ENCODE measurements around the gene MYO6. TPM values are rescaled to one million over a fixed set of nuclear protein-coding genes. Genes with fewer than 3 reads are reported as not detected.
A peak's percentile ranks its signal among the peaks of the same experiment; 100 is the strongest.

MYO6 gene
- total RNA-seq, 1 donor from 2014 or later, result 66.2 TPM

DNA sequence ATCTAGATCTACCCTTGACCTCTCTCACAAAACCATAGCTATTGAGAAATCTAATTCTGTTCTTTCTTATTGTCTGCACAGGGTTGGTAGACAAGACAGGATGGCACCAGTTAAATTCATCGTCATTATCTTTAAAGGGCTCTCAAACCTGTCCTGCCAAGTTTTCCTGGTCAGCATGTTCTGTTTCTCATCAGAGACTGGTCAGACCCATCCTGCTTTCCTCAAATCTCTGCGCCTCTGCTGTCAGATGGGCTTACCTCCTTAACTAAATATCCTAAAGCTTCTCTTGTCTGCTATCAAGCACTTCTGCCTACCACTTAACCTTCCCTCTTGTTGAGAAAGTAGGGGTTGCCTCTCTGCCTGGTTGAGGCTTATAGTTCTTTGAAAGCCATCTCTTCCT is 125.2 kb downstream of the MYO6 start:
- Histone ChIP-seq H3K9me3 (no peaks in the 10 kb centered on the region), H3K4me1 (no peaks in the 10 kb centered on the region), H3K27ac (no peak overlapping the region), H3K36me3 (peaks cover 30% of the 10 kb centered on the region), H3K4me3 (no peak overlapping the region), H3K27me3 (no peaks in the 10 kb centered on the region)
- intact Hi-C loops (cut with DNase I), result no loop called here
- DNase-seq (no peak), ATAC-seq (no peak)
- TF ChIP-seq, protein P1, sequence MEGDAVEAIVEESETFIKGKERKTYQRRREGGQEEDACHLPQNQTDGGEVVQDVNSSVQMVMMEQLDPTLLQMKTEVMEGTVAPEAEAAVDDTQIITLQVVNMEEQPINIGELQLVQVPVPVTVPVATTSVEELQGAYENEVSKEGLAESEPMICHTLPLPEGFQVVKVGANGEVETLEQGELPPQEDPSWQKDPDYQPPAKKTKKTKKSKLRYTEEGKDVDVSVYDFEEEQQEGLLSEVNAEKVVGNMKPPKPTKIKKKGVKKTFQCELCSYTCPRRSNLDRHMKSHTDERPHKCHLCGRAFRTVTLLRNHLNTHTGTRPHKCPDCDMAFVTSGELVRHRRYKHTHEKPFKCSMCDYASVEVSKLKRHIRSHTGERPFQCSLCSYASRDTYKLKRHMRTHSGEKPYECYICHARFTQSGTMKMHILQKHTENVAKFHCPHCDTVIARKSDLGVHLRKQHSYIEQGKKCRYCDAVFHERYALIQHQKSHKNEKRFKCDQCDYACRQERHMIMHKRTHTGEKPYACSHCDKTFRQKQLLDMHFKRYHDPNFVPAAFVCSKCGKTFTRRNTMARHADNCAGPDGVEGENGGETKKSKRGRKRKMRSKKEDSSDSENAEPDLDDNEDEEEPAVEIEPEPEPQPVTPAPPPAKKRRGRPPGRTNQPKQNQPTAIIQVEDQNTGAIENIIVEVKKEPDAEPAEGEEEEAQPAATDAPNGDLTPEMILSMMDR (IDR thresholded peaks at IDR 0.05), result no peak

DNA sequence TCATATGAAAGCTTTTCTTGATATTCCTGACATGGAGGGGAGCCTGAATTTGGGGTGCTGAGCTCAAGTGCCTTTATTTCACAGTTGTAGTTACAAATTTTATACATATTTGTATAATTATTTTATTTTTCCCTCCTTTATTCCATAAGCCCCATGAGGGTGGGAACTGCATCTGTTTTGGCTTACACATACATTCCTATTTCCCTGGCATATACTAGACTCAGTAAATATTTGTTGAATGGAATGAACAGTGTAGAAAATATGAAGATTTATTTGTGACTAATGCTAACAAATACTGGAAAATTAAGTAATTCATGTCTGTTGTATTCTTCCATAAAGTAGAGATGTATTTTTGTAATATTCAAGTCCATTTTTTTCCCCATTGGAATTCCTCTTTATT is 127.1 kb downstream of the MYO6 start:
- H3K27ac ChIP-seq, result no peak overlapping the region
- ATAC-seq (no peak), DNase-seq (no peak)
- no peaks in the 10 kb centered on the region for H3K9me3 ChIP-seq
- intact Hi-C loops (cut with DNase I), result no loop called here
- peaks cover 40% of the 10 kb centered on the region for H3K36me3 ChIP-seq
- H3K27me3 ChIP-seq, result no peaks in the 10 kb centered on the region
- no peaks in the 10 kb centered on the region for H3K4me1 ChIP-seq
- H3K4me3 ChIP-seq, result no peak overlapping the region
- TF ChIP-seq, protein P1 (IDR thresholded peaks at IDR 0.05), result no peak

DNA sequence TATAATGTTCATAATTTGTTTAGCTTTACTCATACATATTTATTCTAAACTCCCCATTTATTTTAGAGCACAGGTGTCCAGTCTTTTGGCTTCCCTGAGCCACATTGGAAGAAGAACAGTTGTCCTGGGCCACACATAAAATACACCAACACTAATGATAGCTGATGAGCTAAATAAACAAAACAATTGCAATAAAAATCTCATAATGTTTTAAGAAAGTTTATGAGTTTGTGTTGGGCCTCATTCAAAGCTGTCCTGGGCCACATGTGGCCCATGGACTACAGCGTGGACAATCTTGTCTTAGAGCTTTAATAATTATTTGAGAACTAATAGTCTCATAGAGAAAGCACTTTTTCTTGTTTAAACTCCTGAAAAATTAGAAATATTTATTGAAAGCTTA is 131.3 kb downstream of the MYO6 start:
- H3K36me3 ChIP-seq, result peaks cover 19% of the 10 kb centered on the region
- DNase-seq, result no peak
- no peaks in the 10 kb centered on the region for H3K4me1 ChIP-seq
- no peaks in the 10 kb centered on the region for H3K27me3 ChIP-seq
- no peaks in the 10 kb centered on the region for H3K9me3 ChIP-seq
- H3K4me3 ChIP-seq, result no peak overlapping the region
- ATAC-seq, result no peak
- H3K27ac ChIP-seq, result no peak overlapping the region
- TF ChIP-seq, protein P1 (IDR thresholded peaks at IDR 0.05), result no peak
- intact Hi-C loops (cut with DNase I), result no loop called here

DNA sequence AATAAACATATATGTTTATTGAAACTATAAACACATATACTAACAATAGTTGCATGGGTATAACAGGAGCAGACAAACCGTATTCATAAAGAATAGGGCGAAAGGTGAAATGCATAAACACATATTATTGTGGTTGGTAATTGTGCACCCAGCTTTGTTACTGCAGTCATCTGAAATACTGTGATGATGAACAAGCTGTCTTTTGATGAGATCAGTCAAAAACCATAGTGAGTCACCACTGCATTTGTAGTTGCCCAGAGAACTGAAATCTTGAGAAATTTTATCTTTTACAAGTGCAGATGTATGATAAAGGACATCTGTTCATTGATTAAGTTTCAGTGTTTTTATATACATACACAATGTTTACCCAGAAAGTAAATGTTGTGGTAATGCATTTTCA is 133.7 kb downstream of the MYO6 start:
- TF ChIP-seq, protein P1 (IDR thresholded peaks at IDR 0.05), result no peak
- Histone ChIP-seq H3K4me1 (no peaks in the 10 kb centered on the region), H3K36me3 (peaks cover 19% of the 10 kb centered on the region), H3K9me3 (no peaks in the 10 kb centered on the region), H3K27ac (no peak overlapping the region), H3K27me3 (no peaks in the 10 kb centered on the region), H3K4me3 (no peak overlapping the region)
- ATAC-seq (no peak), DNase-seq (no peak)
- intact Hi-C loops (cut with DNase I), result no loop called here

DNA sequence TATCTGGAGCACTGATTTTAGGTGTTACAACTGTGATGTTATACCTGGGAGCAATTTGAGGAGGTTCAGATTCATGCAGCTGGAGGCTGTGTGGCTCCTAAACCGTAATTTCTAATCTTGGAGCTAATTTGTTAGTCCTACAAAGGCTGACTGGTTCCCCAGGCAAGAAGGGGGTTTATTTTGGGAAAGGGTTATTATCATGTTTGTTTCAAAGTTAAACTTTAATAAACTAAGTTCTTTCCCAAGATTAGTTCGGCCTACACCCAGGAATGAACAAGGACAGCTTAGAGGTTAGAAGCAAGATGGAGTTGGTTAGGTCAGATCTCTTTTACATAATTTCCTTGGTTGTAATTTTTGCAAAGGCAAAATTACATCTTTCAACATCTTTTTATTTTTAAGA is 135.8 kb downstream of the MYO6 start:
- Histone ChIP-seq H3K4me1 (no peaks in the 10 kb centered on the region), H3K27ac (no peak overlapping the region), H3K4me3 (no peak overlapping the region), H3K9me3 (no peaks in the 10 kb centered on the region), H3K36me3 (peaks cover 16% of the 10 kb centered on the region), H3K27me3 (no peaks in the 10 kb centered on the region)
- intact Hi-C loops (cut with DNase I), result no loop called here
- no peak for DNase-seq
- TF ChIP-seq, protein P1 (IDR thresholded peaks at IDR 0.05), result no peak
- ATAC-seq, result no peak

DNA sequence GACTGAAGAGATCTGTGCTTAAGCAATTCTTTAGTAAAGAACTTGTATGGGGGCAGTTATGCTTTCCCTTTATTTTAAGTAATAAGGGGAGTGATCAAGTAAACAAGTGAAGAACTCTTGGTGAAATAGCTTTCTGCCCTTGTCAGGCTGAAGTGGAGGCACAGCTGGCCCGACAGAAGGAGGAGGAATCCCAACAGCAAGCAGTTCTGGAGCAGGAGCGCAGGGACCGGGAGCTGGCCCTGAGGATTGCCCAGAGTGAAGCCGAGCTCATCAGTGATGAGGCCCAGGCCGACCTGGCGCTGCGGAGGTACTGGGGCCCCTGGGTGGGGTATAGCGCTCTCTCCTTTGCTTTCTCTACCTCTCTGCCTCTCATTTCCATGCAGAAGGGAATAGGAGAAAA is 143.3 kb downstream of the MYO6 start:
- Histone ChIP-seq H3K4me3 (no peak overlapping the region), H3K4me1 (no peaks in the 10 kb centered on the region), H3K27ac (no peak overlapping the region), H3K9me3 (no peaks in the 10 kb centered on the region), H3K27me3 (no peaks in the 10 kb centered on the region), H3K36me3 (peaks cover 26% of the 10 kb centered on the region)
- DNase-seq, result no peak
- ATAC-seq, result peak; percentile 80
- intact Hi-C loops (cut with DNase I), result no loop called here
- TF ChIP-seq, protein P1 (IDR thresholded peaks at IDR 0.05), result no peak
